Measurements from ENCODE around the gene KDF1.

GRCh38 chr1:26996665-26997064, 36.4 kb upstream of the KDF1 start:
- TF ChIP-seq CTCF (IDR thresholded peaks at IDR 0.05; ENCODE audit: insufficient read depth, low read length, poor library complexity, severe bottlenecking), result no peak
- TF ChIP-seq EZH2phosphoT487 (conservative IDR thresholded peaks at IDR 0.05; ENCODE audit: low read length), result no peak
